Lower leg skin (tissue), 4 donors: ENCODE measurements around the gene AP4E1. TPM values are rescaled to one million over a fixed set of nuclear protein-coding genes. Genes with fewer than 3 reads are reported as not detected.

Source experiments
- DNase-seq, 2 donors: peaks; one replicate each; pipeline ENCODE4 v3.0.0-alpha.2; 2019; ENCODE audit warnings: low spot score in 2 of 2
- H3K4me3 ChIP-seq: fragments of 200-600 bp; sonication (generic); 2 replicates; pipeline ENCODE4 v1.5.1; 2017; ENCODE audit warnings: mild to moderate bottlenecking, low read depth; ENCODE audit not compliant: poor library complexity, severe bottlenecking
- POLR2A ChIP-seq, 2 donors: fragments of 450-650 bp; IDR thresholded peaks; one replicate each; pipeline ENCODE4 v1.6.1; 2016 to 2017; ENCODE audit warnings: antibody characterized with exemption in 2 of 2, mild to moderate bottlenecking in 1 of 2, moderate library complexity in 1 of 2
- WGBS, 2 donors: methylation state at CpG; one replicate each; pipeline ENCODE4 v1.1.5; 2018; 5-methylcytosine and 5-hydroxymethylcytosine counted together
- intact Hi-C: fragments of 100-400 bp; cut with DNase I; formaldehyde crosslinking; loops from one replicate; pipeline ENCODE4 v1.15.0; 2023; ENCODE audit warnings: low total_unique reads
- total RNA-seq, 4 donors: library from RNA; depleted of rRNA; stranded (reverse); fragments of >200 nt; gene quantifications; one replicate each; pipeline ENCODE4 v1.1.0, GENCODE V29; 2016
- TF ChIP-seq, protein P1 (sequence below), 3 donors: fragments of 450-650 bp; IDR thresholded peaks; one replicate each; pipeline ENCODE4 v1.5.1; 2016; ENCODE audit warnings: antibody characterized with exemption in 3 of 3, mild to moderate bottlenecking in 3 of 3, moderate library complexity in 2 of 3

The AP4E1 gene
- total RNA-seq, 4 donors from 2014 or later: 13.6 to 18.2 (median 15.2) TPM

DNA sequence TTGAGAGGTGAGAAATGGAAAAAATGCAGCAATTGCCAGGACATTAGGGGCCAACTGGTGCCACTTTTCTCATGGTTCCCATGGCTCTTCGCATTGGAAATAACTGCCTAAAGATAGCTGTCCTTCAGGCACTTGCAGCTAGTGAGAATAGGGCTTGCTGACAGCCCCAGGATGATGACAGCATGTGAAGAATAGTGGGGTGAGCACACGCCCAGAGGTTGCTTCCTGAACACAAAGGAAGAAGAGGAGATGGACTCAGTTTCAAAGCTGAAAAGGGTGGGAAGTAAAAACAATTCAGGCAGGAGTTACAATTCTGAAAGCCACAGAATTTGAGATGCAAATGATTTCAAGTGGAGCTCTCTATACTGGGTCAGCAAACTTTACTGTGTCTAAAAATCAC, 140.6 kb downstream of the AP4E1 start:
- H3K4me3 ChIP-seq: no peak overlapping the region
- WGBS, 2 donors: 69 to 72% methylated on average over 2 of the region's 2 CpGs
- no peak for DNase-seq
- TF ChIP-seq, protein P1, sequence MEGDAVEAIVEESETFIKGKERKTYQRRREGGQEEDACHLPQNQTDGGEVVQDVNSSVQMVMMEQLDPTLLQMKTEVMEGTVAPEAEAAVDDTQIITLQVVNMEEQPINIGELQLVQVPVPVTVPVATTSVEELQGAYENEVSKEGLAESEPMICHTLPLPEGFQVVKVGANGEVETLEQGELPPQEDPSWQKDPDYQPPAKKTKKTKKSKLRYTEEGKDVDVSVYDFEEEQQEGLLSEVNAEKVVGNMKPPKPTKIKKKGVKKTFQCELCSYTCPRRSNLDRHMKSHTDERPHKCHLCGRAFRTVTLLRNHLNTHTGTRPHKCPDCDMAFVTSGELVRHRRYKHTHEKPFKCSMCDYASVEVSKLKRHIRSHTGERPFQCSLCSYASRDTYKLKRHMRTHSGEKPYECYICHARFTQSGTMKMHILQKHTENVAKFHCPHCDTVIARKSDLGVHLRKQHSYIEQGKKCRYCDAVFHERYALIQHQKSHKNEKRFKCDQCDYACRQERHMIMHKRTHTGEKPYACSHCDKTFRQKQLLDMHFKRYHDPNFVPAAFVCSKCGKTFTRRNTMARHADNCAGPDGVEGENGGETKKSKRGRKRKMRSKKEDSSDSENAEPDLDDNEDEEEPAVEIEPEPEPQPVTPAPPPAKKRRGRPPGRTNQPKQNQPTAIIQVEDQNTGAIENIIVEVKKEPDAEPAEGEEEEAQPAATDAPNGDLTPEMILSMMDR (IDR thresholded peaks at IDR 0.05): no peak
- no peak for TF ChIP-seq POLR2A (IDR thresholded peaks at IDR 0.05)
- intact Hi-C loops: no loop called here

DNA sequence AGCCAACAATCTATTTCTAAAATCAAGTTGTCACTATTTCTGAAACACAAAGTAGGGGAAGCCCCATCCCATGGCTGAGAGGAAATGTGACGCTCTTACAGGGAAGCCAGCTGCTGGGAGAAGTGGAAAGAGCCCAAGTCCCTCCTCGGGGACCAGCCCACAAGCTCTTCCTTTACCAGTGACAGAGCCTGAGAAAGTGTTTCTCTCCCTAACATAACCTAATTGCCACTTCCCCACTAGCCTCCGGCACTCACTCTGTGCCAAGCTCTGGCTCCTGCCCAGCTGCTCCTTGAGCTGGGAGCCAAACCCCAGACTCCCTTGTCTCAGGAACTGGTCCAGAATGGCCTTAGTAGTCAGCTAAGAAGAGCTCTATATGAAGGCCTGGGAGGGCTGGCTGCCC, 143.3 kb downstream of the AP4E1 start:
- TF ChIP-seq, protein P1 (IDR thresholded peaks at IDR 0.05): no peak
- TF ChIP-seq POLR2A (IDR thresholded peaks at IDR 0.05): no peak
- intact Hi-C loops: no loop called here
- H3K4me3 ChIP-seq: no peak overlapping the region
- peak; percentile 66 to 89 for DNase-seq
- WGBS, 2 donors: 5 to 12% methylated on average over 3 of the region's 3 CpGs

DNA sequence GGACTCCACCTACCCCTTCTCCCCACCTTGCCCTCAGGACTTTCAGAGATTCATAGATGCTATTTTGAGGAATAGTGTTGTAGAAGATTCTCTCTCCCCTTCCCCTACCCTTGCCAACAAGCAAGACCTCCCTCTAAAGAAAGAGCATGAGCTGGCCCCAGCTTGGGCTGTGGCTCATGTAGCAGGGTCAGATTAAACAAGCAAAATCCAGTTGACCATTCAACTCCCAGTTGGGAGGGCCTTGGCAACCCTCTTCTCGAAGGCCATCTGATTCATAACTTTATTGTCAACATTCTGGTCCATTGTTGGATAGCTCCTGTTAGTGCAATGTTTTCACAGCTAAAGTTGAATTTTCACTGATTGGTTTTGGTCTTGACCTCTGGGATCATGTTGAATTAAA, 145.1 kb downstream of the AP4E1 start:
- TF ChIP-seq POLR2A (IDR thresholded peaks at IDR 0.05): no peak
- TF ChIP-seq, protein P1 (IDR thresholded peaks at IDR 0.05): no peak
- intact Hi-C loops: no loop called here
- H3K4me3 ChIP-seq: no peak overlapping the region
- DNase-seq: no peak
- WGBS, 2 donors: 77 to 88% methylated on average over 1 of the region's 1 CpG

- intact Hi-C loops: no loop called here
- no peak for DNase-seq
- TF ChIP-seq, protein P1 (IDR thresholded peaks at IDR 0.05): no peak
- TF ChIP-seq POLR2A (IDR thresholded peaks at IDR 0.05): no peak
- no peak overlapping the region for H3K4me3 ChIP-seq
- 100% methylated on average over 1 of the region's 1 CpG for WGBS, 2 donors
Observed at GRCh38 chr15:51054535-51054934, 146.1 kb downstream of the AP4E1 start.

Other genes starting within 250 kb of the AP4E1 start
- 10 to 100 TPM; 31.3 to 63.8 (median 41.9) TPM for gene TRPM7, start 221.9 kb upstream of the AP4E1 start, total RNA-seq
- gene SPPL2A, start 143.0 kb upstream of the AP4E1 start, total RNA-seq: 100 to 1,000 TPM; 116 to 404 (median 151) TPM
- 10 to 100 TPM; 13.6 to 27.2 (median 22.1) TPM for gene TNFAIP8L3, start 186.2 kb downstream of the AP4E1 start, total RNA-seq